Measurements from ENCODE around the gene F2R.

The F2R gene

GRCh38 chr5:76736679-76737556 lies 21.0 kb downstream of the F2R start:
- no peak for TF ChIP-seq CTCF (IDR thresholded peaks at IDR 0.05)

- no peak for TF ChIP-seq CTCF (IDR thresholded peaks at IDR 0.05)
These were observed 21.9 kb downstream of the F2R start for GRCh38 chr5:76737846-76738245.

- TF ChIP-seq CTCF (IDR thresholded peaks at IDR 0.05) = no peak
These were observed 26.7 kb downstream of the F2R start for GRCh38 chr5:76742583-76742982.

GRCh38 chr5:76744632-76745031 lies 28.7 kb downstream of the F2R start:
- no peak for TF ChIP-seq CTCF (IDR thresholded peaks at IDR 0.05)

GRCh38 chr5:76745670-76746069 lies 29.7 kb downstream of the F2R start:
- no peak for TF ChIP-seq CTCF (IDR thresholded peaks at IDR 0.05)

- no peak for TF ChIP-seq CTCF (IDR thresholded peaks at IDR 0.05)
These were observed 30.8 kb downstream of the F2R start for GRCh38 chr5:76746677-76747076.

GRCh38 chr5:76747706-76748105 lies 31.8 kb downstream of the F2R start:
- TF ChIP-seq CTCF (IDR thresholded peaks at IDR 0.05) = no peak
